ENCODE measurements around the gene UCHL3. TPM values are rescaled to one million over a fixed set of nuclear protein-coding genes. Genes with fewer than 3 reads are reported as not detected.

UCHL3 gene
- total and polyA plus RNA-seq, 2 of the 8 experiments (the other 6 are each of a cell fraction or from before 2014, with no cell fraction given) = 33.0 to 61.1 TPM

GRCh38 chr13:75508002-75508548 lies 41.5 kb upstream of the UCHL3 start:
- Histone ChIP-seq H3K27me3 (replicated peaks in 1 of 4; ENCODE audit: control insufficient read depth in 3 of 4, extremely low read depth in 1 of 4, insufficient read depth in 3 of 4, low read length in 3 of 4) (no peaks in the 10 kb centered on the region), H2AFZ (ENCODE audit: low read length) (no peak overlapping the region; the same call in 1 of the 2 replicates), H4K5ac (ENCODE audit: insufficient read length, low read depth, low read length) (no peak overlapping the region), H3K23me2 (ENCODE audit: low read depth, low read length) (no peaks in the 10 kb centered on the region; the same call in 1 of the 2 replicates), H3K79me1 (ENCODE audit: low read depth, low read length) (no peaks in the 10 kb centered on the region), H4K91ac (replicated peaks; ENCODE audit: insufficient read length, low read length) (no peak overlapping the region), H3K9ac (replicated peaks in 1 of 4; ENCODE audit: extremely low read depth in 1 of 4, low read depth in 3 of 4, low read length in 3 of 4) (no peak overlapping the region), H3K27ac (ENCODE audit: low read depth, low read length) (no peak overlapping the region), H3K36me3 (ENCODE audit: control insufficient read depth in 2 of 4, insufficient read depth in 4 of 4, low read length in 3 of 4) (no peaks in the 10 kb centered on the region), H3K4me1 (replicated peaks in 1 of 4; ENCODE audit: control insufficient read depth in 3 of 4, insufficient read depth in 4 of 4, low read length in 3 of 4) (no peaks in the 10 kb centered on the region), H3K4ac (replicated peaks; ENCODE audit: insufficient read length, low read depth, low read length) (no peak overlapping the region), H3K18ac (ENCODE audit: extremely low read depth, low read length) (no peak overlapping the region), H3K4me2 (ENCODE audit: insufficient read depth in 1 of 2, low read depth in 2 of 2, low read length in 2 of 2) (no peak overlapping the region), H4K8ac (ENCODE audit: extremely low read depth, insufficient read depth, low read length) (0 out of 2 replicates have a peak overlapping the region, but pooled peaks have one; percentile 46), H3K56ac (replicated peaks; ENCODE audit: insufficient read length, low read depth, low read length) (no peak overlapping the region), H2BK5ac (ENCODE audit: low read depth, low read length) (no peak overlapping the region; the same call in 1 of the 2 replicates), H3K14ac (ENCODE audit: insufficient read length) (no peak overlapping the region), H3K4me3 (ENCODE audit: extremely low read depth in 1 of 4, insufficient read depth in 2 of 4, low read depth in 3 of 4, low read length in 4 of 4) (no peak overlapping the region), H2BK120ac (replicated peaks; ENCODE audit: low read depth, low read length) (no peak overlapping the region), H2BK20ac (ENCODE audit: low read length) (no peak overlapping the region), H3K79me2 (ENCODE audit: control insufficient read depth in 1 of 2, insufficient read depth in 2 of 2, low read length in 2 of 2) (no peaks in the 10 kb centered on the region), H2AK5ac (ENCODE audit: low read depth, low read length) (no peak overlapping the region), H3K9me3 (ENCODE audit: insufficient read depth in 2 of 2, low read depth in 1 of 2, low read length in 1 of 2) (no peaks in the 10 kb centered on the region), H3K23ac (ENCODE audit: insufficient read length) (no peak overlapping the region), H2BK15ac (ENCODE audit: low read length) (no peak overlapping the region), H4K20me1 (replicated peaks in 1 of 2; ENCODE audit: control insufficient read depth in 1 of 2, insufficient read depth in 2 of 2, low read length in 2 of 2) (no peaks in the 10 kb centered on the region), H2BK12ac (ENCODE audit: low read depth, low read length) (no peak overlapping the region)
- CTCF ChIA-PET (ENCODE audit: partially characterized antibody) = interaction anchor here (0.6 to 1.6 kb wide), 4 partner anchors 9 to 132 kb away, joined by 4 read pairs; no protein-coding TSS in a partner anchor
- no peak for FAIRE-seq
- 85% methylated on average over 6 of the region's 6 CpGs; no CpG with 5 or more reads in 1 of the 2 experiments for WGBS, 2 experiments (ENCODE audit: extremely low coverage in 1 of 2, insufficient coverage in 1 of 2, insufficient read length in 1 of 2, insufficient replicate concordance in 2 of 2, low coverage in 1 of 2, low lambda C conversion rate in 2 of 2, missing lambda C conversion rate in 1 of 2)
- POLR2A ChIA-PET (ENCODE audit: partially characterized antibody) = interaction anchor here (1.2 kb wide), 1 partner anchor 29 kb away, joined by 4 read pairs; no protein-coding TSS in a partner anchor
- no peak for DNase-seq (ENCODE audit: low read depth in 1 of 2, low spot score in 2 of 2)
- TF ChIP-seq ZNF274 (IDR thresholded peaks at IDR 0.05; ENCODE audit: borderline replicate concordance, extremely low read depth, low read length) = no peak
- no peak for TF ChIP-seq SIX5 (IDR thresholded peaks at IDR 0.05; ENCODE audit: low read depth, low read length)
- TF ChIP-seq MAFK (IDR thresholded peaks at IDR 0.05; ENCODE audit: low read depth, low read length) = no peak
- no peak for TF ChIP-seq CEBPB (IDR thresholded peaks at IDR 0.05; ENCODE audit: low read depth, low read length)
- TF ChIP-seq GABPA (IDR thresholded peaks at IDR 0.05; ENCODE audit: borderline replicate concordance, insufficient read depth, low read length) = no peak
- TF ChIP-seq EGR1 (IDR thresholded peaks at IDR 0.05; ENCODE audit: borderline replicate concordance, low read depth, low read length) = no peak
- no peak for TF ChIP-seq KDM5A (IDR thresholded peaks at IDR 0.05; ENCODE audit: low read length)
- TF ChIP-seq SP2 (IDR thresholded peaks at IDR 0.05; ENCODE audit: low read length) = no peak

All from H1 (cell line).